Measurements from ENCODE around the gene CBY2. TPM values are rescaled to one million over a fixed set of nuclear protein-coding genes. Genes with fewer than 3 reads are reported as not detected.

The CBY2 gene
- total and polyA plus RNA-seq, 12 donors, result not detected

GRCh38 chr13:45732916-45733315 is 30.8 kb downstream of the CBY2 start:
- H3K9me3 ChIP-seq, result no peaks in the 10 kb centered on the region
- no peak for TF ChIP-seq CTCF (IDR thresholded peaks at IDR 0.05)
- H3K27me3 ChIP-seq, result peaks cover 0 to 12% (median 0%) of the 10 kb centered on the region in 7 donors
- H3K36me3 ChIP-seq, result no peaks in the 10 kb centered on the region
- 48 to 54% methylated on average over 5 of the region's 5 CpGs for WGBS, 2 donors
- H3K4me1 ChIP-seq, result no peaks in the 10 kb centered on the region
- no peak overlapping the region for H3K4me3 ChIP-seq
- DNase-seq, result no peak
- ATAC-seq, result no peak
- intact Hi-C loops (cut with DNase I), result no loop called here
- no peak overlapping the region for H3K27ac ChIP-seq

- no peak for TF ChIP-seq CTCF (IDR thresholded peaks at IDR 0.05)
- H3K27ac ChIP-seq, result no peak overlapping the region
- H3K27me3 ChIP-seq, result peaks cover 0 to 12% (median 0%) of the 10 kb centered on the region in 7 donors
- ATAC-seq (no peak), DNase-seq (no peak)
- H3K4me3 ChIP-seq, result no peak overlapping the region
- H3K36me3 ChIP-seq, result no peaks in the 10 kb centered on the region
- intact Hi-C loops (cut with DNase I), result no loop called here
- no peaks in the 10 kb centered on the region for H3K9me3 ChIP-seq
- no peaks in the 10 kb centered on the region for H3K4me1 ChIP-seq
- WGBS, 2 donors, result 81 to 86% methylated on average over 5 of the region's 5 CpGs
These were observed 31.2 kb downstream of the CBY2 start for GRCh38 chr13:45733361-45733760.

- Histone ChIP-seq H3K4me3 (no peak overlapping the region), H3K4me1 (no peaks in the 10 kb centered on the region), H3K27me3 (peaks cover 0 to under 1% (median 0%) of the 10 kb centered on the region in 7 donors), H3K36me3 (no peaks in the 10 kb centered on the region), H3K27ac (no peak overlapping the region), H3K9me3 (no peaks in the 10 kb centered on the region)
- DNase-seq, result no peak
- no peak for ATAC-seq
- 53 to 63% methylated on average over 2 of the region's 2 CpGs for WGBS, 2 donors
- intact Hi-C loops (cut with DNase I), result no loop called here
- no peak for TF ChIP-seq CTCF (IDR thresholded peaks at IDR 0.05)
These were observed 35.5 kb downstream of the CBY2 start for GRCh38 chr13:45737571-45738017.

- no peak overlapping the region for H3K4me3 ChIP-seq
- H3K27ac ChIP-seq, result no peak overlapping the region
- 66 to 86% methylated on average over 5 of the region's 5 CpGs for WGBS, 2 donors
- ATAC-seq (no peak), DNase-seq (no peak)
- no peaks in the 10 kb centered on the region for H3K36me3 ChIP-seq
- H3K4me1 ChIP-seq, result no peaks in the 10 kb centered on the region
- intact Hi-C loops (cut with DNase I), result no loop called here
- no peaks in the 10 kb centered on the region for H3K9me3 ChIP-seq
- H3K27me3 ChIP-seq, result no peaks in the 10 kb centered on the region
- TF ChIP-seq CTCF (IDR thresholded peaks at IDR 0.05), result no peak
These were observed 40.9 kb downstream of the CBY2 start for GRCh38 chr13:45742985-45743384.
